ENCODE measurements around the gene ZSCAN31. TPM values are rescaled to one million over a fixed set of nuclear protein-coding genes. Genes with fewer than 3 reads are reported as not detected.
A peak's percentile ranks its signal among the peaks of the same experiment; 100 is the strongest.

ZSCAN31 gene
- total and polyA plus RNA-seq, 4 donors: 8.3 to 19.9 (median 15.0) TPM

- no peaks in the 10 kb centered on the region for H3K27me3 ChIP-seq (ENCODE audit: control insufficient read depth, insufficient read depth, low read length)
- H3K4me3 ChIP-seq (ENCODE audit: low read depth, low read length): no peak overlapping the region
- WGBS (ENCODE audit: insufficient coverage): 94% methylated on average over 9 of the region's 10 CpGs
- peak overlapping the region; percentile 92 for H3K27ac ChIP-seq (ENCODE audit: low read depth, low read length)
- no peaks in the 10 kb centered on the region for H3K9me3 ChIP-seq (ENCODE audit: control insufficient read depth, insufficient read depth, low read length)
- peaks cover 8% of the 10 kb centered on the region for H3K36me3 ChIP-seq (ENCODE audit: control insufficient read depth, insufficient read depth, low read length)
- DNase-seq (ENCODE audit: low read depth in 4 of 6, low spot score in 6 of 6): no peak
- peaks cover 20% of the 10 kb centered on the region for H3K4me1 ChIP-seq (ENCODE audit: control insufficient read depth, insufficient read depth, low read length)
Measured at GRCh38 chr6:28354688-28355554, 19.0 kb upstream of the ZSCAN31 start.

GRCh38 chr6:28353981-28354676 is 18.2 kb upstream of the ZSCAN31 start:
- H3K27ac ChIP-seq (ENCODE audit: low read depth, low read length): no peak overlapping the region
- 97% methylated on average over 11 of the region's 11 CpGs for WGBS (ENCODE audit: insufficient coverage)
- DNase-seq (ENCODE audit: low read depth in 4 of 6, low spot score in 6 of 6): no peak
- no peaks in the 10 kb centered on the region for H3K27me3 ChIP-seq (ENCODE audit: control insufficient read depth, insufficient read depth, low read length)
- H3K4me3 ChIP-seq (ENCODE audit: low read depth, low read length): no peak overlapping the region
- peaks cover 20% of the 10 kb centered on the region for H3K4me1 ChIP-seq (ENCODE audit: control insufficient read depth, insufficient read depth, low read length)
- H3K9me3 ChIP-seq (ENCODE audit: control insufficient read depth, insufficient read depth, low read length): no peaks in the 10 kb centered on the region
- peaks cover 4% of the 10 kb centered on the region for H3K36me3 ChIP-seq (ENCODE audit: control insufficient read depth, insufficient read depth, low read length)

GRCh38 chr6:28353356-28353755 is 17.4 kb upstream of the ZSCAN31 start:
- no peak for DNase-seq (ENCODE audit: low read depth in 4 of 6, low spot score in 6 of 6)
- WGBS (ENCODE audit: insufficient coverage): no CpG with 5 or more reads among the region's 3 CpGs
- H3K4me3 ChIP-seq (ENCODE audit: low read depth, low read length): no peak overlapping the region
- no peaks in the 10 kb centered on the region for H3K27me3 ChIP-seq (ENCODE audit: control insufficient read depth, insufficient read depth, low read length)
- no peak overlapping the region for H3K27ac ChIP-seq (ENCODE audit: low read depth, low read length)
- peaks cover 4% of the 10 kb centered on the region for H3K36me3 ChIP-seq (ENCODE audit: control insufficient read depth, insufficient read depth, low read length)
- no peaks in the 10 kb centered on the region for H3K9me3 ChIP-seq (ENCODE audit: control insufficient read depth, insufficient read depth, low read length)
- H3K4me1 ChIP-seq (ENCODE audit: control insufficient read depth, insufficient read depth, low read length): peaks cover 20% of the 10 kb centered on the region

DNA sequence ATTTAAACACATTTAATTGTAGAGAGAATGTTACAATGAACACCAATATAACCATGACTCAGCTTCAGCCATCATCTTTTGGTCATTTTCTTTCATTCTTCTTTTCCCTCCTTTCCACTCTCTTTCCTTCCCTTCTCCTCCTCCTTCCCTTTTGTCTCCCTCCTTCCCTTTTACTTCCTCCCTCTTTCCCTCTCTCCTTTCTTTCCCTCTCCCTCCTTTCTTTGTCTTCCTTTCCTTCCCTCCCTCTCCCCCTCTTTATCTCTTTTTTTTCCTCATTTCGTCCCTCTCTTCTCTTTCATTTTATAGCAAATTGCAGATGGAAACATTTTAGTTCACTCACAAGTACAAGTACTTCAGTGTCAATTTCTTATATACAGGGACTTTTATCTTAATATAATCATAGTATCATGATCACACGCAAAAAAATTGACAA is 15.6 kb upstream of the ZSCAN31 start:
- no peaks in the 10 kb centered on the region for H3K9me3 ChIP-seq (ENCODE audit: control insufficient read depth, insufficient read depth, low read length)
- DNase-seq (ENCODE audit: low read depth in 4 of 6, low spot score in 6 of 6): no peak
- no peak overlapping the region for H3K4me3 ChIP-seq (ENCODE audit: low read depth, low read length)
- no CpG with 5 or more reads among the region's 2 CpGs for WGBS (ENCODE audit: insufficient coverage)
- H3K27ac ChIP-seq (ENCODE audit: low read depth, low read length): no peak overlapping the region
- H3K36me3 ChIP-seq (ENCODE audit: control insufficient read depth, insufficient read depth, low read length): peaks cover 4% of the 10 kb centered on the region
- peaks cover 17% of the 10 kb centered on the region for H3K4me1 ChIP-seq (ENCODE audit: control insufficient read depth, insufficient read depth, low read length)
- H3K27me3 ChIP-seq (ENCODE audit: control insufficient read depth, insufficient read depth, low read length): peaks cover 2% of the 10 kb centered on the region

DNA sequence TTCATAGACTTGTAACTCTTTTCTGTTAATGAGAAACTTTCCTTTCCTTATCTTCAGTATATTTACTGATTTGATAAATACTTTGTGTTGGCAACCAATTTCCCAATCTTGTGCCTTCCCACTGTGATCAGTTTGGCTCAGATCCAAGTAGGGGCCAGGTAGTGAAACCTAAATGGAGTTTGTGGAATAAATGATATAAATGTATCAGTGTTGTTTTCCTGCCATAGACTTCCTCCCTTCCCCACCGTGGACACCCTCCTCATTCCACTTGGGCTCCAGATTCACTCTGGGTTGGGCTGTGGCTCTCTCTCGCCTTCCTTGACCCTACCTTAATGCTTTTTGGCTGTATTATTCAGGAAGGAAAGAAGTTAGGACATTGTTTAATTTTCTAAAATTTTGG is 15.1 kb upstream of the ZSCAN31 start:
- Histone ChIP-seq H3K27ac (ENCODE audit: low read depth, low read length) (no peak overlapping the region), H3K9me3 (ENCODE audit: control insufficient read depth, insufficient read depth, low read length) (no peaks in the 10 kb centered on the region), H3K4me3 (ENCODE audit: low read depth, low read length) (peak overlapping the region; percentile 2), H3K36me3 (ENCODE audit: control insufficient read depth, insufficient read depth, low read length) (peaks cover 4% of the 10 kb centered on the region), H3K4me1 (ENCODE audit: control insufficient read depth, insufficient read depth, low read length) (peaks cover 13% of the 10 kb centered on the region), H3K27me3 (ENCODE audit: control insufficient read depth, insufficient read depth, low read length) (peaks cover 5% of the 10 kb centered on the region)
- no peak for DNase-seq (ENCODE audit: low read depth in 4 of 6, low spot score in 6 of 6)
- WGBS (ENCODE audit: insufficient coverage): no CpG with 5 or more reads among the region's 2 CpGs

DNA sequence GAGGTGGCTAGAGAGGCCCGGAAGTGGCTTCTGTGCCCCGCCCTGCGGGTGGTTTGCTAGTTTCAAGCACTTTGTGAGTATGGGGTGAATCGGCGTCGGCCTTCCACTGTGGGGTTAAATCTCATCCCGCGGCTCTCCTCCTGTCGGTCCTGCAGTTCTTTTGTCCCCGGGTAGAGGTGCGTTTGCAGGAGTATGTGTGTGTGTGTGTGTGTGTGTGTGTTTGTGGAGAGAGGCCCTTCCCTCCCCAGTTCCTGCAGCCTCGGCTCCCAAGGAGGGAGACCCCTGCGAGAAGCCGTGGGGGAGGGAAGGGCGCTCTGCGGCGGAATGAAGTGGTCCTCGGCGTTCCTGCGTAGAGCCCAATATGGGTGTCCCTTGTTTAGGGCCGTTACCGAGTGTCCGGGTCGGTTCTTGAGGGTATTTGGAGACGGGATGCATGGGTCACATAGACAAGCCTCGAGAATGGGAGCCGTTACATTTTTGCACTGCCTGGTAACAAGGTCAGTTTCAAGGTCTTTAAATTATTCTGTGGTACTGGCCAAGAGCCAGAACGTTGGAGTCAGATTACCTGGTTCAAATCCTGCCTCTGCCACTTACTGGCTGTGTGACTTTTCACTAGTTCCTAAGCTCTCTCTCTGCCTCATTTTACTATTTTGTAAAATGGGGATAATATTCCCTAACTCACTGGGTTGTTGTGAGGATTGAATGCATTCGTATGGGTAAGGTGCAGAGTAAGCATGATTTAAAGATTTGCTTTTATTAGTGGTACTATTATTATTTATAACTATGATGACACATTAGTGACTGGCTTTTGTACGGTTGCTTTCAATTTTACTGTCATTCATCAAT is 14.2 kb upstream of the ZSCAN31 start, which contains the start of gene ZKSCAN3:
Gene ZKSCAN3, plus strand, starts transcription at position 56 of the 846 bp plus-strand sequence. CDS start 9,640 bp downstream, outside the sequence.
- H3K4me1 ChIP-seq (ENCODE audit: control insufficient read depth, insufficient read depth, low read length): peaks cover 3% of the 10 kb centered on the region
- 0% methylated on average over 22 of the region's 30 CpGs for WGBS (ENCODE audit: insufficient coverage)

GRCh38 chr6:28349344-28349891 is 13.5 kb upstream of the ZSCAN31 start:
- Histone ChIP-seq H3K27ac (ENCODE audit: low read depth, low read length) (peak overlapping the region; percentile 79), H3K36me3 (ENCODE audit: control insufficient read depth, insufficient read depth, low read length) (peaks cover 4% of the 10 kb centered on the region), H3K4me1 (ENCODE audit: control insufficient read depth, insufficient read depth, low read length) (no peaks in the 10 kb centered on the region), H3K4me3 (ENCODE audit: low read depth, low read length) (peak overlapping the region; percentile 82), H3K27me3 (ENCODE audit: control insufficient read depth, insufficient read depth, low read length) (peaks cover 10% of the 10 kb centered on the region), H3K9me3 (ENCODE audit: control insufficient read depth, insufficient read depth, low read length) (no peaks in the 10 kb centered on the region)
- no peak for DNase-seq (ENCODE audit: low read depth in 4 of 6, low spot score in 6 of 6)
- 0% methylated on average over 4 of the region's 9 CpGs for WGBS (ENCODE audit: insufficient coverage)

More for the DNA sequence above, 14.2 kb upstream of the ZSCAN31 start, which contains the start of gene ZKSCAN3:
- peaks cover 4% of the 10 kb centered on the region for H3K36me3 ChIP-seq (ENCODE audit: control insufficient read depth, insufficient read depth, low read length)
- peak; percentile 72 to 97 (median 78) for DNase-seq (ENCODE audit: low read depth in 4 of 6, low spot score in 6 of 6)
- peaks cover 9% of the 10 kb centered on the region for H3K27me3 ChIP-seq (ENCODE audit: control insufficient read depth, insufficient read depth, low read length)
- H3K9me3 ChIP-seq (ENCODE audit: control insufficient read depth, insufficient read depth, low read length): no peaks in the 10 kb centered on the region
- H3K27ac ChIP-seq (ENCODE audit: low read depth, low read length): peak within 1 kb of the TSS; percentile 79
- peak within 1 kb of the TSS; percentile 82 for H3K4me3 ChIP-seq (ENCODE audit: low read depth, low read length)

GRCh38 chr6:28347119-28347518 is 11.2 kb upstream of the ZSCAN31 start:
- no peak overlapping the region for H3K4me3 ChIP-seq (ENCODE audit: low read depth, low read length)
- no peak for DNase-seq (ENCODE audit: low read depth in 4 of 6, low spot score in 6 of 6)
- no peaks in the 10 kb centered on the region for H3K4me1 ChIP-seq (ENCODE audit: control insufficient read depth, insufficient read depth, low read length)
- WGBS (ENCODE audit: insufficient coverage): 0% methylated on average over 1 of the region's 2 CpGs
- H3K27me3 ChIP-seq (ENCODE audit: control insufficient read depth, insufficient read depth, low read length): peaks cover 10% of the 10 kb centered on the region
- H3K9me3 ChIP-seq (ENCODE audit: control insufficient read depth, insufficient read depth, low read length): no peaks in the 10 kb centered on the region
- H3K36me3 ChIP-seq (ENCODE audit: control insufficient read depth, insufficient read depth, low read length): no peaks in the 10 kb centered on the region
- no peak overlapping the region for H3K27ac ChIP-seq (ENCODE audit: low read depth, low read length)

- Histone ChIP-seq H3K4me3 (ENCODE audit: low read depth, low read length) (no peak overlapping the region), H3K36me3 (ENCODE audit: control insufficient read depth, insufficient read depth, low read length) (no peaks in the 10 kb centered on the region), H3K27ac (ENCODE audit: low read depth, low read length) (no peak overlapping the region), H3K27me3 (ENCODE audit: control insufficient read depth, insufficient read depth, low read length) (peaks cover 10% of the 10 kb centered on the region), H3K9me3 (ENCODE audit: control insufficient read depth, insufficient read depth, low read length) (no peaks in the 10 kb centered on the region), H3K4me1 (ENCODE audit: control insufficient read depth, insufficient read depth, low read length) (no peaks in the 10 kb centered on the region)
- DNase-seq (ENCODE audit: low read depth in 4 of 6, low spot score in 6 of 6): no peak
- WGBS (ENCODE audit: insufficient coverage): no CpG with 5 or more reads among the region's 1 CpG
Measured at GRCh38 chr6:28345201-28345600, 9.3 kb upstream of the ZSCAN31 start.
